GM18519 (cell line): ENCODE results near the gene SEC16A.
"Not testable (repeated sequence)": the region's sequence is repeated elsewhere in the genome, so short reads cannot be mapped to it uniquely, and the experiment has no call there.

Experiments
- ATAC-seq: cut with Tn5 transposase; IDR thresholded peaks from one replicate; pipeline ENCODE4 v1.9.1; 2021; ENCODE audit warnings: mild to moderate bottlenecking, moderate library complexity; ENCODE audit not compliant: unreplicated experiment, low FRiP score

The SEC16A gene

DNA sequence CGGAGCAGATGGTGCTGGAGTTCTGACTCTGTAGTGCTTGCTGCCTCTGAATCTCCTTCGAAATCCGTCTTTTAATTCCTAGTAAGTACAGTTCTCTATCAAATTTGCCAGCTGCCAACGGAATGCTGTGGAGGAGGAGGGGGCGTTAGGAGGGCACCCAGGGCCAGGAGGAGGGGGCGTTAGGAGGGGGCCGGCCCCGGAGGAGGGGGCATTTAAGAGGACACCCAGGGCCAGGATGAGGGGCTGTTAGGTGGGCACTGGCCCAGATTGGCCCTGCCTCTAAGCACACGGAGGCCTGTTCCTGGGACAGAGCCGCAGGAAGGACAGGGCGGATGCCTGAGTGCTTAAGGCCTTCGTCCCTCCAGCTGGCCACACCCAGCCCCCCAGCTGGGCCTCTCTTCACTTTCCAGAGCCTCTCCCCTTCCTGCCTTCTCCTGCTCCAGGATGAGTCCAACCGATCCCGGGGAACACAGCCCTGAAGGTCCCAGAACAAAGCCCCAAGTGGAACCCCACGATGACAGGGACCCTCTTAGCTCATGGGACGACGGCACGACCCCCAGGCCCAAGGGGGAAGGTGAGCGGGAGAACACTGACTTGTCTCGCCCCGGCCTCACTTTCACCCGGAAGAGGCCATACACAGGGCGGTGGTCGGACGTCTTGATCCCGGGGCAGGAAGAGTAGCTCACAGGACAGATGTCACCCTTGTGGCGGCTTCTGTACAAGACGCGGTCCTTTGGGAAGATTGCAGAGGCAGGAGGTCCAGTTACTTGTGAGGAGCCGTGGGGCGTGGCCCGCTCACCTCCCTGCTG lies 53.0 kb downstream of the SEC16A start:
- no peak for ATAC-seq

DNA sequence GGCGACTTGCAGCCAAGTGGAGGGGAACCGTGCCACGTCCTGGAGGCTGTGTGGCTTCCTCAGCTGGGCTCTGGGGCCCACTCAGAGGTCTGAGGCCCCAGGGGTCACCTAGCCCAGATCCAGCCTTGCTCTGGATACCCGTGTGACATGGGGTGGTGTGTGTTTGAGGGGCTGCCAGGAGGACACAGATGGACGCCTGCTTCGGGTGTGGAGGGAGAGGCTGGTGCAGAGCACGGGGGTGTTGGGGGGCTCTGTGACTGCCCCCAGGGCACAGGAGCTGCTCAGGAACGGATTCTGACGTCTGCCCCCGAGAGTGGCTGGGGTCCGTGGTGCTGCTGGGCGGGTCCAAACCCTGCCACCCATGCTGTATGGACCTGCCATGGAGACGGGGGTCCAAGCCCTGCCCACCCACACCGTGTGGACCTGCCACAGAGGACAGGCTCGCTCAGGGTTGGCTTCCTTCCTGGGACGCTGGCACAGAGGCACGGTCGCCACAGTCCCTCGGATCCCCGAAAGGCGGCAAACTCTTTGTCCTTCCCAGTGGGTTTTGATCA lies 53.7 kb downstream of the SEC16A start:
- ATAC-seq = no peak

DNA sequence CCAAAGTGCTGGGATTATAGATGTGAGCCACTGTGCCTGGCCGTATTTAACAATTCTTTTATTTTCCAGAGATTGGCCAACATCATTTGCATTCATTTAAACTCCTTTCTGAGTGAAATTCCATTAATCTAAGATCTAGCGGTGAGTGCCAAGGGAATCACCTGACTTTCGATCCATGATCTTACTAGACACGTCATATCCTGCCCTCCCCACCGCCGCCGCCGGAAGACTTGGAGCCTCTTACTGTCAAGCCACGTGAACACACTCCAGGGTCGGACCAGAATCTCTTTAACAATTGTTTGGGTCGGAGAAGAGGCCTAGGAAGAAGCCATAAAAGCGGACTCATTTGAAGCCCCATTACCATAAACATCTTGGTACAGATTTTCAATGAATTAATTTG lies 56.1 kb downstream of the SEC16A start:
- no peak for ATAC-seq

DNA sequence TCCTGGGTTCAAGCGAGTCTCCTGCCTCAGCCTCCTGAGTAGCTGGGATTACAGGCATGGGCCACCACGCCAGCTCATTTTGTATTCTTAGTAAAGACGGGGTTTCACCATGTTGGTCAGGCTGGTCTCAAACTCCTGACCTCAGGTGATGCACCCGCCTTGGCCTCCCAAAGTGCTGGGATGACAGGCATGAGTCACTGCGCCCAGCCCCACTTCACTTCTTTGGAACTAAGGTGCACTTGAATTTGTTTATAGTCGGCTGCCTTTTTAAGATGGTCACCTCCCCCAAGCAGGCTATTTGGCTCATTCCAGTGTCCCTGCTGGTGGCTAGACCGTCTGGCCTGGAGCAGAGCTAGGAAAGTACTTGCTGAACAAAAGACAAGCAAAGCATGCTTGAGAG lies 57.5 kb downstream of the SEC16A start:
- ATAC-seq = not testable (repeated sequence)

DNA sequence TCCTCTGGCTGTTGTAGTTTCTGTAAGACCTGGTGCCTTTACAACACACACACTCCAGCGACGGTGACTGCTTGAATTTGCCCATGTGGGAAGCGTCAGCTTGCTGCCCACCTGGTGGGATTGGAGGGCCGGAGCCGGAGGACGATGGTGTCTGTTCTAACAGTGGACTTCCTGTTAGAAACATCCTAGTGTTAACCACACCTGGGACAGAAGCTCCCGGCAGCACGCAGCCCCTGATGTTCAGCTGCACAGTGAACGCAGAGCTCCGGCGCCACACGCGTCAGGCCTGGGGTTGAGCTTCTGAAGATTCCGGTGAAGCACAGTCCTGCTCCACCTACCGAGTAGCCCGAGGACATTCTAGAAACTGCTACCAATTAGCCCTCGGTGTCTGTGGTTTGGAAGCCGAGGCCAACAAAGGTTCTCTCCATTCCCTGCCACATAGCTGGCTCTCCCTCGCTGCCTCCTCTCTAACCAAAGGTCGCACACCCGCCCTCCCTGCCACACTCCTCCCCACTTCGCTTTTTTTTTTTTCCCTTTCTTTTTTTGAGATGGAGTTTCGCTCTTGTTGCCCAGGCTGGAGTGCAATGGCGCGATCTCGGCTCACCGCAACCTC lies 58.0 kb downstream of the SEC16A start:
- ATAC-seq = no peak

DNA sequence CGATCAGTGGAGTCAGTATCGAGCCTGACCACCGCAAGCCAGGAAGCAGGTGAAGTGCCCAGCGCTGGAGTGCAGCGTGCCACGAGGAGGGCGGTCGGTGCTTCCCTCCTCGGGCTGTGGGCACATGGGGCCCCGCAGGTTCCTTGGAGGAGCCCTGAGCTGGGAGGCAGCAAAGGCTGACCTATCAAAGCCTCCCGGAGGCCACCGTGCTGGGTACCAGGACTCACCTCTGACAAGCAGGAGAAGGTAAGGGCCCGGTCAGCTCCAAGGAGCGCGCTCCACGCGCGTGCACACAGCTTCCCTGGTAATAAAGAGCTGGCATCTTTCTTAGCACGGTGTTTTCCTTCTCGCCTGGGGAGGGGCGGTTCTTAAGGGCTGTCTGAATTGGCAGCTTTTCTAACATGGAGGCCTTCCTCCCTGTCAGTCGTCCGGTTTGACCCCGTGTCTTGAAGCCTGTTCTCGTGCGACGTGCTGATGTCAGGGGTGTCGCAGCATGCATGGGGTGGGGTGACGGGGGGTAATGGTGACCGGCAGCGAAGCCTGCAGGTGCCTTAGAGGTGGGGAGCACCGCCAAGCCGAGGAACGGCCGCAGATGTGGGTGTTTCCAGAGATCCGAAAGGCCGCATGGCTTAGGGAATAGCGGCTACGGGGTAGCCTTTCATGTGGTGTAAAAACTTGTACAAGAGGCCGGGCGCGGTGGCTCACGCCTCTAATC lies 59.3 kb downstream of the SEC16A start:
- ATAC-seq = no peak

DNA sequence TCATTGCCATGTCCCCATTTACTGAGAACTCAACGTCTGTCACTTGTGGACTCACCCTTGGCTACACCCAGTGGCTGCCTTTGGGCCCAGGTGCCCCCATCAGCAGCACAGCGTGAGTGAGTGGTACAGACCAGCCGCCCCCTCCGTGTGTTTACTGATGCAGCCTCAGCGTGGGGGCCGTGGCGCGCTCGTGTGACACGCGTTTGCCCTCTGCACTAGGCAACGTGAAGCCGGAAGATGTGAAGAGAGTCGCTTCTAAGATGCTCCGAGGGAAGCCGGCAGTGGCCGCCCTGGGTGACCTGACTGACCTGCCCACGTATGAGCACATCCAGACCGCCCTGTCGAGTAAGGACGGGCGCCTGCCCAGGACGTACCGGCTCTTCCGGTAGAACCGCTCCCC lies 60.0 kb downstream of the SEC16A start:
- no peak for ATAC-seq

DNA sequence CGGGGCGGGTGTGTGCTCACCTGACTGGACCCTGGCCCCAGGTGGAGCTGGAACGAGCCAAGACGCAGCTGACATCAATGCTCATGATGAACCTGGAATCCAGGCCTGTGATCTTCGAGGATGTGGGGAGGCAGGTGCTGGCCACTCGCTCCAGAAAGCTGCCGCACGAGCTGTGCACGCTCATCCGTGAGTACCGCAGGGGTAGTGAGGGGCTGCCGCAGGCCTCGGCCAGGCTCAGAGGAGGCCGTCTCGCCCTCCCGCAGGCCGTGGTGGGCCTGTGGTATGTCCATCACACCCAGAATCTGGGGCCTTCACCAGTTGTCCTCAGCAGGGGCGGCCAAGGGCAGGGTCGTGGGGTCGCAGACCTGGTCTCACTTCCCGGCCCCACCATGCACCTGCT lies 61.0 kb downstream of the SEC16A start:
- ATAC-seq = no peak

DNA sequence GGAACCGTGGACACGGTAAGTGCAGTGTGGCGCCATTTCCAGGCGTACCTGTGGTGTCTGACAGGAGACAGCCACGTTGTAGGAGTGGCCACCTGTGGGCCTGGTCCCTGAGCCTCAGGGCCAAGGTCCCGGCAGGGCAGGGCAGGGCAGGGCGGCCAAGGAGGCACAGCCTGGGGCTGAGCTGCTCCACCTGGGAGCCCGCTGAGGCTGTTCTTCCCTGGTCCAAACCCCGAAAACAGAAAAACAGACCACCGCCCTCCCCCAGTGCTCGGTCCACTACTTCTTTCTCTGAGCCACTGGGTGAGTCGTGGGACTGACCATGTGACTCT lies 63.8 kb downstream of the SEC16A start:
- ATAC-seq = no peak

DNA sequence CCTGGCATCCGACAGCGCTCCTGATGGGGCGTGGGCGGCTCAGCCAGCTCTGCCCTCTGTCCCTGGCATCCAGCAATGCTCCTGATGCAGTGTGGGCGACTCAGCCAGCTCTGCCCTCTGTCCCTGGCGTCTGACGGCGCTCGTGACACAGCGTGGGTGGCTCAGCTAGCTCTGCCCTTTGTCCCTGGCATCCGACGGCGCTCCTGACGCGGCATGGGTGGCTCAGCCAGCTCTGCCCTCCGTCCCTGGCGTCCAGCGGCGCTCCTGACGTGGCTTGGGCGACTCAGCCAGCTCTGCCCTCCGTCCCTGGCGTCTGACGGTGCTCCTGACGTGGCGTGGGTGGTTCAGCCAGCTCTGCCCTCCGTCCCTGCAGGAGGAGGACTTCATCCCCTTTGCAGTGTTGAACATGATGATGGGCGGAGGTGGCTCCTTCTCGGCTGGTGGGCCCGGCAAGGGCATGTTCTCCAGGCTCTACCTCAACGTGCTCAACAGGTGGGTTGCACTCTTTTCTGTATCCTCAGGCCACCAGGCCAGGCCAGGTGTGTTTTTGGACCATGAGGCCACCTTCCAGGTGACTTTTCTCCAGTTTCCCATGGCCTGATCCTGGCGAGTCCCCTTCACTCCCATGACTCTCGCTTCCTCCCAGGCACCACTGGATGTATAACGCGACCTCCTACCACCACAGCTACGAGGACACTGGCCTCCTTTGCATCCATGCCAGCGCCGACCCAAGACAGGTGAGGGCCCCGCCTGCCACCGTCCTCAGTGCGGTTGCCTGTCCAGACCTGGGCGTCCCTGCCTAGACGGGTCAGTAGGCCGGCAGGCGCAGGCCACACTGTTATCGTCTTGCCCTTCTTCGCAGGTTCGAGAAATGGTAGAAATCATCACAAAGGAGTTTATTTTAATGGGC lies 64.4 kb downstream of the SEC16A start:
- no peak for ATAC-seq

DNA sequence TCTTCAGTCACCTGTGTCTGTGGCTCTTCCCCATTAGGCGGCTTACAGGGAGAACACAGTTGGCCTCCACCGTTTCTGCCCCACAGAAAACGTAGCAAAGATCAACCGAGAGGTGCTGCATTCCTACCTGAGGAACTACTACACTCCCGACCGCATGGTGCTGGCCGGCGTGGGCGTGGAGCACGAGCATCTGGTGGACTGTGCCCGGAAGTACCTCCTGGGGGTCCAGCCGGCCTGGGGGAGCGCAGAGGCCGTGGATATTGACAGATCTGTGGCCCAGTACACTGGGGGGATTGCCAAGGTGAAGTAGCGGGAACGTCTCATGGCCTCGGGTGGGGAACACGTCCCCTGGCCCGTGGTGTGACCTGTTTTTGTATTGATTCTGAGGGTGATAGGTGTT lies 65.9 kb downstream of the SEC16A start:
- ATAC-seq = no peak

DNA sequence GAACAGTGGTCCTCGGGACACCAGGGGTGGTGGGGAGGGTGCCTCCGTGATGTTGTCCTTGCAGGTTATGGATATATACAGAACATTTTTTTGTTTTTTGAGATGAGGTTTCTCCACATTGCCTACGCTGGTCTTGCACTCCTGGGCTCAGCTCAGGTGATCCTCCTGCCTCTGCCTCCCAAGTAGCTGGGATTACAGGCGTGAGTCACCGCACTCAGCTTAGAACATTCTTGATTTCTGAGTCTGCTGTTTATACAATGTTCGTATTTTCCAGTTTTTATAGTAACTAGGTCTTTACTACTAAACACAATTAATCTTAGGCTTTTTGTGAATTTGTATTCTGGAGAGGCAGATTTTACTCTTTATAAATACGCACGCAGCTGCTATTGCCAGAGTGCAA lies 66.4 kb downstream of the SEC16A start:
- no peak for ATAC-seq

DNA sequence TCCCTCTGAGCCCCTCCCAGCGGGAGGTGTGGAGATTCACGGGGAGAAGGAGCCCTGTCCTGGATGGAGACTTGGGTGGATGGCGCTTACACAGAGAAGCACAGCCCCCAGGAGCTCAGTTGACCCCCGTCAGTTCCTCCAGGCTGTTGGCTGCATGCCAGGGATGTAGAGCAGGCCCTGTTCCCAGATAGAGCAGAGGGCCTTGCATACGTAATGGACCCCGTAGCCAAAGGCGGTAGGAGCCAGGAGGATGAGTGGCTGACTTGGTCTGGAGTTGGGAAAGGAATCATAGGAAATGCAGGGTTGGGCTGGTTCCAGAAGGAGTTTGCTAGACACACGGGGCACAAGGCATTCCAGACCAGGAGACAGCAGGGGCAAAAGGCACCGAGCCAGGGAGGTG lies 69.9 kb downstream of the SEC16A start:
- no peak for ATAC-seq

DNA sequence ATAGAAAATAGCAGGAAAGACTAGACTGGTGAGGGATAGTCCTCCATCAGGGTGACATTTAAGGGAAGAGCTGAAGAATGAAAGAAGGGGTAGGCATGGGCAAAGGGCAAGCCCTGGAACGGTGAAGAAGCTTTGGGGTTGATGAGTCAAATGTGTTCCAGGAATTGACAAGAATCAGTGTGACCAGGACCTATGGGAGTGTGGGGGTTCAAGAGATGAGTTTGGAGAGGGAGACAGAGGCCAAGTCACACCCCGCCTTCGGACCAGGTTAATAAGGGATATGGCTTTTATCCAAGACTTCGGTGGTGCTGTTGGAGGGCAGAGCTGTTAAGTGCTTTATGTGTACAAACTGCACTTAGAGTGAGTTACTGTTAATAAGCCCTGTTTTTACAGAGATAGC lies 71.5 kb downstream of the SEC16A start:
- no peak for ATAC-seq

DNA sequence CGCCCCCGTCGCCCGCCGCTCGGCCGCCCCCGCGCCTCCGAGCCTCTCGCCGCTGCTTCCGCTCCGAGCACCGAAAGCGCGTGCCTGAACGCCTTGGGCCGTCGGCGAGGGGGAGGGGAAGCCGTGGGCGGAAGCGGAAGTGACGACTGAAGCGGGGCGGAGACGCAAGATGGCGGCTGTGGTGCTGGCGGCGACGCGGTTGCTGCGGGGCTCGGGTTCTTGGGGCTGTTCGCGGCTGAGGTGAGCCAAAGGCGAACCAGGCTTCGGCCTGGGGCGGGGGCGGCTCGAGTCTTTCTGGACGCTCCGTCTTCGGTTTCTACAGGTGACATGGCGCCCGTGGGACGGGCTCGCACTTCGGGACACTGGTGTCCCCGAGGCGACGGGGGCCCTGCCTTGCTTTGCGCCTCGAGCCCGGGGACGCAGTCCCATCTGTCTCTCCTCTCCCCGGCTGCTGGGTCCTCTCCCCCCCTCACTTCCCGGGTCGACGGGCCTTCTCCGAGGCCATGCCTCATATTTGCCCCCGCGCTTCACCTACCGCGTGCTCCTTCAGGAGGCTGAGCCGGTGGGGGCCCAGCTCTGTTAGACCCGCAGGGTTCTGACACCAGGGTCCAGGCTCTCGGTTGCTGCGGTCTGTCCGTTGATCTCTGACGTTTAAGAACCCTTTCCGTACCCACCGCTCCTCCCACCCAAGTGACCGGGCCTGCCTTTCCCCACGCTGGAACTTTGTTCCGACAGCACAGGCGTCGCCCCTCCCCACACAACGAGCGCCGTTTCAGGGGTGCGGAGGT lies 72.1 kb downstream of the SEC16A start, which contains the start of the genes ENTR1 and PMPCA:
Gene ENTR1 (minus strand): TSS at position 115 of the 788 bp plus-strand sequence. CDS start 217 bp downstream, outside the sequence.
Gene PMPCA (plus strand): TSS at position 159 of the 788 bp plus-strand sequence. CDS start 11 bp downstream, at position 170.
- ATAC-seq = peak; percentile 47

DNA sequence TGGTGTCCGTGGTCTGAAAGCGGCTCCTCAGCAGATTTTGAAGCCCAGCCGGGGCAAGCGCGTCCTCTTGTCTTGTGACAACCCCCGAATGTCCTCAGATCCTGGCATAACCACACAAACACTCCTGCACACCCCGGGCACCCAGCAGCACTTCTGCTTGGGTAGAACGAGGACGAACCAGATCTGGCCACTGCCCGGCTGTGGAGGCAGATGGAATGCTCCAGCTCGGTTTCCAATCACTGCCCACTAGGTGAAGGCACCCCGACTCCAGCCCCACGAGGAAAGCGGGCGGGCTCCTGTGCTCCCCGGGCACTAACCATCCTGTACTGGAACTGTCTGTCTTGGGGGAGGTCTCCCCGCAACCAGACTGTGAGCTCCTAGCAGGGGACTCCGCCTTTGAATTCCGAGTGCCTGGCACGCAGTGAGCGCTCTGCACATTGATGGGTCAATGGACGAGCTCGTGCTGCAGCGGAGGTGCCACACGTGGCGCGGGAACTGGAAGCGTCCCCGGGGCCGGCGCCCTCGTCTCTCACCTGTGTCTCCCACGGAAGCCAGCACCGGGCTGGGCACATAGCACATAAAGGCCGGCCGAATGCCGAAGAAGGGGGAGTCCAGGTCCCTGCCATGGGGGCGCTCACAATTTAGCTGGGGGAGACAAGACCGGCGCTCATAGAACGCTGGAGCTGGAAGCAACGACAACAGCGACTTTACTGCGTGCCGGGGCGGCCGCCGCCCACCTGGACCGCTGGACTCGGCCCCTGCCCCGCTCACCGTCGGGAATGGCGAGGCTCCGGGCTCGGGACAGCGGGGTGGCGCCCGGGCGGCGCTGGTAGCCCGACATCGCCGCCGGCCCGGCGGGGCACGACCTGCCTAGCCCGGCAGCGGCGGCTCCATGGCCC lies 73.0 kb downstream of the SEC16A start:
- ATAC-seq = peak; percentile 7

DNA sequence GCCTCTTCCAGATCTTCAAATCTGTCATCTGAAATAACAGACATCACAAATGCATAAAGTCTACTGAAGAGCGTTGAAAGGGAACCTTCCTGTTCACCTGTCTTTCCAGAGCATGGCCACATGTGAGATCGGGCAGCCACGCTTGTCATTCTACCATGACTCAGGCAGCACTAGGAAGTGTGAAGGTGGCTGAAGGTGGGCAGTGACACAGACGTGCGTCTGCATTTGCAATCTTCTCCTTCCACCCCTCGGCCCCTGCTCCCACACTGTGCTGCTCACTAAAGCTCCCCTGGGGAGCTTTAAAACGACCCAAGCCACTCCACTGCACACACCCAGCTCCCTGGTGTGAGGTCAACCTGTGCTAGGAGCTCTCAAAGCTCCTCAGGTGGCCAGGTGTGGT lies 74.9 kb downstream of the SEC16A start:
- ATAC-seq = no peak

DNA sequence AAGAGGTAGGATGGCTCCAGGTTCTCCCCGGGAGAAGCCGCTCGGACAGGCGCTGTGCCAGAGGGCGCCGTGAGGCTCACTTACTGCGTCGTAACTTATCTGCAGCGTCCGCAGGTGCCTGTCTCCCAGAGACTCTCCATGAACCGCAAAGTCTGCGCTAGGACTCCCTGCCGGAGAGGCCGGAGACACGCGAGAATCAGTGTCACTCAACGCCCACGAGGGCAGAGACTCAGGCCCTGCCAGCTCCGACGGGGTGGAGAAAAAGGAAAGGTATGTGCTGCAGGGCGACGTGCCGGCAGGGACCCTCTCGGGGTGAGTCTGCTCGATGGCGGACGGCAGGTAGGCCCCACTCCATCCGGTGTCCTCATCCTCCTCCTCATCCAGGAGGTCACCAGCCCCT lies 75.8 kb downstream of the SEC16A start:
- ATAC-seq = not testable (repeated sequence)
